Right hindlimb (tissue), 1 donor: ENCODE measurements around the gene POLE.

Experiments used
- DNase-seq: peaks from one replicate; pipeline ENCODE4 v3.0.0-alpha.2; 2018

Gene POLE

GRCh38 chr12:132629330-132629729 lies 57.8 kb downstream of the POLE start:
- no peak for DNase-seq

GRCh38 chr12:132625731-132626430 lies 61.3 kb downstream of the POLE start:
- no peak for DNase-seq

- no peak for DNase-seq
Observed at GRCh38 chr12:132624910-132625630, 62.1 kb downstream of the POLE start.

- DNase-seq: no peak
Observed at GRCh38 chr12:132624186-132624855, 62.8 kb downstream of the POLE start.

- DNase-seq: no peak
Observed at GRCh38 chr12:132623072-132623869, 63.9 kb downstream of the POLE start.

- peak; percentile 75 for DNase-seq
Observed at GRCh38 chr12:132622437-132623071, 64.6 kb downstream of the POLE start.

GRCh38 chr12:132621657-132622435 lies 65.3 kb downstream of the POLE start:
- no peak for DNase-seq

- no peak for DNase-seq
Observed at GRCh38 chr12:132620899-132621656, 66.1 kb downstream of the POLE start.

- no peak for DNase-seq
Observed at GRCh38 chr12:132620113-132620898, 66.8 kb downstream of the POLE start.

GRCh38 chr12:132619386-132620112 lies 67.6 kb downstream of the POLE start:
- no peak for DNase-seq

GRCh38 chr12:132619071-132619385 lies 68.1 kb downstream of the POLE start:
- no peak for DNase-seq

- DNase-seq: no peak
Observed at GRCh38 chr12:132618683-132619043, 68.5 kb downstream of the POLE start, which contains the start of gene P2RX2. P2RX2 (plus strand) TSS chr12:132618776; CDS start chr12:132618817, 41 bp downstream.

GRCh38 chr12:132617822-132618682 lies 69.1 kb downstream of the POLE start:
- no peak for DNase-seq

- DNase-seq: no peak
Observed at GRCh38 chr12:132617135-132617701, 69.9 kb downstream of the POLE start.

- DNase-seq: no peak
Observed at GRCh38 chr12:132615579-132616038, 71.5 kb downstream of the POLE start.

- peak; percentile 88 for DNase-seq
Observed at GRCh38 chr12:132614861-132615578, 72.1 kb downstream of the POLE start.

- DNase-seq: no peak
Observed at GRCh38 chr12:132614029-132614428, 73.1 kb downstream of the POLE start.
